HG02763 (cell line): ENCODE measurements around the gene TOMM70.
"Not testable (repeated sequence)": the region's sequence is repeated elsewhere in the genome, so short reads cannot be mapped to it uniquely, and the experiment has no call there.

ENCODE experiments used
- ATAC-seq: cut with Tn5 transposase; IDR thresholded peaks from one replicate; pipeline ENCODE4 v1.9.1; 2021; ENCODE audit warnings: mild to moderate bottlenecking, moderate library complexity; ENCODE audit not compliant: unreplicated experiment

The TOMM70 gene

GRCh38 chr3:100329800-100330489, 70.9 kb downstream of the TOMM70 start:
- ATAC-seq = no peak

DNA sequence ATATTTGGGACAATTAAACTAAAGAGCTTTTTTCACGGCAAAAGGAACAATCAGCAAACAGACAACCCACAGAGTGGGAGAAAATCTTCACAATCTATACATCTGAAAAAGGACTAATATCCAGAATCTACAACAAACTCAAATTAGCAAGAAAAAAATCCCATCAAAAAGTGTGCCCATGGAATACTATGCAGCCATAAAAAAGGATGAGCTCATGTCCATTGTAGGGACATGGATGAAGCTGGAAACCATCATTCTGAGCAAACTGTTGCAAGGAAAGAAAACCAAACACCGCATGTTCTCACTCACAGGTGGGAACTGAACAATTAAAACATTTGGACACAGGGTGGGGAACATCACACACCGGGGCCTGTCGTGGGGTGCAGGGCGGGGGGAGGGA, 73.5 kb downstream of the TOMM70 start:
- not testable (repeated sequence) for ATAC-seq

DNA sequence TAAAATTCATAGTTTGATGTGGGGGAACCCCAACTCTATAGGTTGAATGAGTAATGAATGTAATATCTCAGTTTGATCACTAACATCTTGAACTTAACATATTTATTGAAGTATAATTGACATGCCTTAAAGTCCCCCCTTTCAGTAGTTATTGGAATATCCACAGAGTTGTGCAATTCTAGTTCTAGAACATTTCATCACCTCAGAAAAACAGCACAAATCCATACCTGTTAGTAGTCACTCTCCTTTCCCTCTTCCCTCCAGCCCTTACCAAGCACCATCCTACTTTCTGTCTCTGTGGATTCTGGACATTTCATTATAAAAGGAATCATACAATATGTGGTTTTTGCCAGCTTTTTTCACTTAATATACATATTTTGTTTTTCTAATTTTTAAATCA, 75.1 kb downstream of the TOMM70 start:
- no peak for ATAC-seq

DNA sequence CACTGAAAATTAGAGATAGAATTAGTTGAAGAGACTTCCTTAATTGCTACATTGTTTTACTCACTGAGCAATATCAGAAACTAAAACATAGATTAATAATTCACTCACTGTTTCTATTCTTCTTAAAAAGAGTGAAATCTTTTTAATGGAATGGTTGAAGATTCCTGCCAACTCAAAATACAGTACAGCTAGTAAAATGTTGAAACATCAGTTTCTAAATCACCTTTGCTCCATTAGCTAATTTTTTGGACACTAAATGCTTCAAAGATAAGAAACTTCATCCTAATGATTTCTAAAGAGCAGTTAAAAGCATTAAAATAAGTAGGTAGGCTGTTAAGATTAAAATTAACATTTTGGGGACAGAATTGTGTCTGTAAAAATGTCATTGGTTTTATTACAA, 76.8 kb downstream of the TOMM70 start:
- no peak for ATAC-seq

DNA sequence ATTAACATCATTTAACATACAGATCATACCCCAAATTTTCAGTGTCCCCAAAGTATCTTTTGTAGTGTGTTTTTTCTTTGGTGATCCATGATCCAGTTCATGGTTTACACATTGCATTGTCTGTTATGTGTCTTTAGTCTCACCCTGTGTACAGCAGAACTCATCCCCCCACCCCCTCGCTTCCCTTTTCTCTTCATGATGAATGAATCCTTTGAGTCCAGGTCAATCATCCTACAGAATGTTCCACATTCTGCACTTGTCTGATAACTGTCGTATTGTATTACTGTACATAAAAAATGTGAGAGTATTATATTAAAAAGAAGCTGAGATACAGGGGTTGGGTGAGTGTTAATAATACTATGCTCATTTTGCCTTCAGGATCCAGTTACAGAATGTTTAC, 80.9 kb downstream of the TOMM70 start:
- no peak for ATAC-seq

GRCh38 chr3:100317912-100318311, 83.0 kb downstream of the TOMM70 start:
- ATAC-seq = no peak

- peak; percentile 61 for ATAC-seq
These were observed 84.2 kb downstream of the TOMM70 start for GRCh38 chr3:100316641-100317069.
